ENCODE data around the gene MEMO1. TPM values are rescaled to one million over a fixed set of nuclear protein-coding genes. Genes with fewer than 3 reads are reported as not detected.
"Not testable (repeated sequence)": the region's sequence is repeated elsewhere in the genome, so short reads cannot be mapped to it uniquely, and the experiment has no call there.

The MEMO1 gene
- total RNA-seq, 1 donor from 2014 or later, result 59.6 TPM

DNA sequence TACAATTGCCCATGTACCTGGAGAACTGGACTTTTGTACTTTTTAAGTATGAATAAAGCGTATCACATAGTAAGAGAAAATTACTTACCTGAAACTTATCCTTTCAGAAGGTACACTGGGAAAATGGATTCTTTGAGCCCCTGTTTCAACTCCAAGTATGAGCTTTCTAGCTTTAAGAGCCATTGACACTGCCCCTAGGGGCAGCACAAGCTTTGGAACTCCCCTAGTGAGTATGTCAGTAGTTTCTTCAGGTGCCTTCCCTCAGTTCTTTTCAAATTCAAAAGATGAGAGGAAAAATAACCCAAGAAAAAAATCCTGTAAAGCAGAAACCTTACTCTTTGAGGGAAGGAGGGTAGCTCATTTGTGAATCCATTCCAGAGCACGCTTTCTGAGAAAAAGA, 124.1 kb downstream of the MEMO1 start:
- peak; percentile 21 for DNase-seq (ENCODE audit: low spot score)
- Mint-ChIP-seq H3K4me1 (ENCODE audit: unreplicated experiment) (peaks cover 15% of the 10 kb centered on the region), H3K9me3 (ENCODE audit: unreplicated experiment) (no peaks in the 10 kb centered on the region), H3K36me3 (ENCODE audit: low read depth, unreplicated experiment) (no peaks in the 10 kb centered on the region), H3K27me3 (ENCODE audit: unreplicated experiment) (no peaks in the 10 kb centered on the region), H3K4me3 (ENCODE audit: unreplicated experiment) (no peak overlapping the region), H3K27ac (ENCODE audit: unreplicated experiment) (no peak overlapping the region)
- TF ChIP-seq, protein P1, sequence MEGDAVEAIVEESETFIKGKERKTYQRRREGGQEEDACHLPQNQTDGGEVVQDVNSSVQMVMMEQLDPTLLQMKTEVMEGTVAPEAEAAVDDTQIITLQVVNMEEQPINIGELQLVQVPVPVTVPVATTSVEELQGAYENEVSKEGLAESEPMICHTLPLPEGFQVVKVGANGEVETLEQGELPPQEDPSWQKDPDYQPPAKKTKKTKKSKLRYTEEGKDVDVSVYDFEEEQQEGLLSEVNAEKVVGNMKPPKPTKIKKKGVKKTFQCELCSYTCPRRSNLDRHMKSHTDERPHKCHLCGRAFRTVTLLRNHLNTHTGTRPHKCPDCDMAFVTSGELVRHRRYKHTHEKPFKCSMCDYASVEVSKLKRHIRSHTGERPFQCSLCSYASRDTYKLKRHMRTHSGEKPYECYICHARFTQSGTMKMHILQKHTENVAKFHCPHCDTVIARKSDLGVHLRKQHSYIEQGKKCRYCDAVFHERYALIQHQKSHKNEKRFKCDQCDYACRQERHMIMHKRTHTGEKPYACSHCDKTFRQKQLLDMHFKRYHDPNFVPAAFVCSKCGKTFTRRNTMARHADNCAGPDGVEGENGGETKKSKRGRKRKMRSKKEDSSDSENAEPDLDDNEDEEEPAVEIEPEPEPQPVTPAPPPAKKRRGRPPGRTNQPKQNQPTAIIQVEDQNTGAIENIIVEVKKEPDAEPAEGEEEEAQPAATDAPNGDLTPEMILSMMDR (IDR thresholded peaks at IDR 0.05; ENCODE audit: unreplicated experiment), result no peak

DNA sequence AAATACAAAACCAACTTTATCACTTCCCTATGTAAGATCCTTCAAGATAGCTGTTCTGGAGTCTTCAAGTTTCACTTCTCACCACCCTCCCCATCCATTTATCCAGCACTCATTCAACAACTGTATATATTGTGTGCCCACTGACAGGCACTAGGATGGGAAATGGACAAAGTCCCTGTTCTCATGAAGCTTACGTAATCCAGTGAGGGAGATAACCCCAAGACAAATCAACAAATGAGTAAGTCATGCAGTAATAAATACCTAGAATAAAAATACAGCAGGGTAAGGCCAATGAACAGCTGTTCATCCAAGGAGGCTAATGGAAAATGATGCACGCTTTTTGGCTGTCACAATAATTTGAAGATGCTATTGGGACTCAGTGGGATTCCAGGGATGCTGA, 133.8 kb downstream of the MEMO1 start:
- Mint-ChIP-seq H3K36me3 (ENCODE audit: low read depth, unreplicated experiment) (no peaks in the 10 kb centered on the region), H3K27me3 (ENCODE audit: unreplicated experiment) (peaks cover 4% of the 10 kb centered on the region), H3K4me3 (ENCODE audit: unreplicated experiment) (no peak overlapping the region), H3K27ac (ENCODE audit: unreplicated experiment) (no peak overlapping the region), H3K9me3 (ENCODE audit: unreplicated experiment) (no peaks in the 10 kb centered on the region), H3K4me1 (ENCODE audit: unreplicated experiment) (peaks cover 3% of the 10 kb centered on the region)
- TF ChIP-seq, protein P1 (IDR thresholded peaks at IDR 0.05; ENCODE audit: unreplicated experiment), result no peak
- DNase-seq (ENCODE audit: low spot score), result no peak

DNA sequence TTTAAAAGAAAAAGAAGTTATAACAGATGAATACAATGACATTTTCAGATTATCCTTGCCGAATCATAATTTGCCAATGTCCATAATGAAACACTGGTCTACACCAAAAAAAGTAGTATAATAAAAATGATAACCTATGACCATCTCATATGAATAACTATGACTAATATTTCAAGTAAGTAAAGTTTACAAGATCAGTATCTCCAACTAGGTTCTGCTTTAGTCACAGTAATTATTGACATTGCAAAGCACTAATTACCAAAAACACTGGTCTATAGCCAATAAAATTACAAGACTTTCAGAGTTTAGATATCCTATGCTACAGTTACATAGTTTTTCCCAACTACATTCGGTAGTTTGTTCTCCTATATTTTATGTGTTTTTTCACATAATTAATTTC, 136.7 kb downstream of the MEMO1 start:
- TF ChIP-seq, protein P1 (IDR thresholded peaks at IDR 0.05; ENCODE audit: unreplicated experiment), result no peak
- Mint-ChIP-seq H3K9me3 (ENCODE audit: unreplicated experiment) (no peaks in the 10 kb centered on the region), H3K36me3 (ENCODE audit: low read depth, unreplicated experiment) (no peaks in the 10 kb centered on the region), H3K27ac (ENCODE audit: unreplicated experiment) (no peak overlapping the region), H3K27me3 (ENCODE audit: unreplicated experiment) (peaks cover 4% of the 10 kb centered on the region), H3K4me1 (ENCODE audit: unreplicated experiment) (peaks cover 3% of the 10 kb centered on the region), H3K4me3 (ENCODE audit: unreplicated experiment) (no peak overlapping the region)
- DNase-seq (ENCODE audit: low spot score), result no peak

DNA sequence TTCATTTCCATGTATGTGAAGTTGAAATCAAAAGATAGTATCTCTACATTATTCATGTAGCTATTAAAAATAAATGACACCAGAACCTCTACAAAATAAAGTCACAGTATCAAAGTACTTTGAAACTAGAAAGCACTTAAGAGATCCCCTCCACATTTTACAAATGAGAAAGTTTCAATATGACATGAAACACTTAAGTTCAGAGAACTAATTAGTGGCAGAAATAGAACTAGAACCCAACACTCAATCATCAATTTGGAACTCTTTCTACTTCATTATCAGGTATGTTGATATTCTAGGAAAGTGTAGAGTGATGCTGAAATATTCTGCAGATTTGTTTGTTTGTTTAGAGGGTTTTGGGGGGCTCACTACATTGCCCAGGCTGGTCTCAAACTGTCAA, 145.6 kb downstream of the MEMO1 start:
- H3K9me3 Mint-ChIP-seq (ENCODE audit: unreplicated experiment), result no peaks in the 10 kb centered on the region
- DNase-seq (ENCODE audit: low spot score), result no peak
- peaks cover 2% of the 10 kb centered on the region for H3K4me1 Mint-ChIP-seq (ENCODE audit: unreplicated experiment)
- H3K27ac Mint-ChIP-seq (ENCODE audit: unreplicated experiment), result no peak overlapping the region
- no peak overlapping the region for H3K4me3 Mint-ChIP-seq (ENCODE audit: unreplicated experiment)
- TF ChIP-seq, protein P1 (IDR thresholded peaks at IDR 0.05; ENCODE audit: unreplicated experiment), result no peak
- no peaks in the 10 kb centered on the region for H3K36me3 Mint-ChIP-seq (ENCODE audit: low read depth, unreplicated experiment)
- H3K27me3 Mint-ChIP-seq (ENCODE audit: unreplicated experiment), result no peaks in the 10 kb centered on the region

DNA sequence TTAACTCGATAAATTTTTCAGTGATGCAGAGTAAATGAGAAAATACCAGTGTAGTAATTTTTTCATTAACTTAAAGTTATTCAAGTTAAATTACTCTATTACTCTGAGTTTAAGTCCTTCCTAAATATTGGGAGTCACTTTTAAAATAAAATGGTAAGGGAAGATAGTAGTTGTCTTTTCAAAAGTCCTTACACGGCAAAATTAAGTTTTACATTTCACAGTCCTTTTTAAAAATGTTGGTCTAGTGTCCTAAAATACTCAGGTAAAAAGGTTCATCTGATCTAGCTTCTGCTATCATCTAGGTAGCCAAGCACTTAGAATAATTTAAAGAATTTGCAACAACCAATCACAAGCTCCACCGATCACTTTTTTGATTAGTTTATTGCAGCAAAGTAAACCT, 146.9 kb downstream of the MEMO1 start:
- TF ChIP-seq, protein P1 (IDR thresholded peaks at IDR 0.05; ENCODE audit: unreplicated experiment), result no peak
- Mint-ChIP-seq H3K36me3 (ENCODE audit: low read depth, unreplicated experiment) (no peaks in the 10 kb centered on the region), H3K4me3 (ENCODE audit: unreplicated experiment) (no peak overlapping the region), H3K4me1 (ENCODE audit: unreplicated experiment) (peaks cover 2% of the 10 kb centered on the region), H3K9me3 (ENCODE audit: unreplicated experiment) (no peaks in the 10 kb centered on the region), H3K27ac (ENCODE audit: unreplicated experiment) (no peak overlapping the region), H3K27me3 (ENCODE audit: unreplicated experiment) (no peaks in the 10 kb centered on the region)
- no peak for DNase-seq (ENCODE audit: low spot score)

DNA sequence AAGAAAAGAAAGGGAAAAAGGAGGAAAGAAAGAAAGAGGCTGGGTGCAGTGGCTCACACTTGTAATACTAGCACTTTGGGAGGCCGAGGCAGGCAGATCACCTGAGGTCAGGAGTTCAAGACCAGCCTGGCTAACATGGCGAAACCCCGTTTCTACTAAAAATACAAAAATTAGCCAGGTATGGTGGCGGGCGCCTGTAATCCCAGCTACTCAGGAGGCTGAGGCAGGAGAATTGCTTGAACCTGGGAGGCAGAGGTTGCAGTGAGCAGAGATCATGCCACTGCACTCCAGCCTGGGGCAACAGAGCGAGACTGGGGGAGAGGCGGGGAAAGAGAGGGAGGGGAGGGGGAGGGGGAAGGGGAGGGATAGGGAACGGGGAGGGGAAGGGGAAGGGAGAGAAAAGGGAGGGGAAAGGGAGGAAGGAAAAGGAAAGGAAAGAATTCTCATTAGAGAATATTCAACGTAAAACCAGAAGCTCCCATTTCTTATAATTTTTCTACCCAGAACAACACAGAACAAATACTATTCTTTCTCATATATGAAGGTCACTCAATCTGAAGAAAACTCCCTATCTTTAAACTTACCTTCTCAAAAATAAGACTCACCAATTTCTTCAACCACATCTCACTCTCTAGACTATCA, 147.7 kb downstream of the MEMO1 start:
- H3K27ac Mint-ChIP-seq (ENCODE audit: unreplicated experiment); DNase-seq (ENCODE audit: low spot score); H3K9me3 Mint-ChIP-seq (ENCODE audit: unreplicated experiment); H3K4me3 Mint-ChIP-seq (ENCODE audit: unreplicated experiment); H3K36me3 Mint-ChIP-seq (ENCODE audit: low read depth, unreplicated experiment); H3K27me3 Mint-ChIP-seq (ENCODE audit: unreplicated experiment); H3K4me1 Mint-ChIP-seq (ENCODE audit: unreplicated experiment): not testable (repeated sequence)
